Mesodermal cell (in vitro differentiated cells): ENCODE data around the gene JARID2.

Experiments used
- H3K27ac ChIP-seq: 2 replicates; pipeline ENCODE4 v1.7.0; 2013; ENCODE audit warnings: mild to moderate bottlenecking, low read depth, low read length, moderate library complexity; ENCODE audit not compliant: severe bottlenecking
- H3K36me3 ChIP-seq: 2 replicates; pipeline ENCODE4 v1.7.1; 2013; ENCODE audit warnings: mild to moderate bottlenecking, low read length, moderate library complexity; ENCODE audit not compliant: control insufficient read depth, insufficient read depth
- H3K4me1 ChIP-seq: one replicate; pipeline ENCODE4 v1.7.1; 2013; ENCODE audit warnings: mild to moderate bottlenecking, low read length; ENCODE audit not compliant: insufficient read depth, control insufficient read depth, poor library complexity, severe bottlenecking
- H3K4me3 ChIP-seq: 2 replicates; pipeline ENCODE4 v1.7.0; 2013; ENCODE audit warnings: low read length, control low read depth, mild to moderate bottlenecking; ENCODE audit not compliant: insufficient read depth, poor library complexity, severe bottlenecking; ENCODE audit errors: extremely low read depth
- H3K9me3 ChIP-seq: 2 replicates; pipeline ENCODE4 v1.7.1; 2013; ENCODE audit warnings: mild to moderate bottlenecking, low read length, moderate library complexity; ENCODE audit not compliant: control insufficient read depth
- WGBS, 2 experiments: methylation state at CpG; one replicate each; pipeline ENCODE4 v1.1.5; 2013; ENCODE audit warnings: missing lambda C conversion rate in 2 of 2; ENCODE audit not compliant: insufficient coverage in 2 of 2; 5-methylcytosine and 5-hydroxymethylcytosine counted together

Gene JARID2

DNA sequence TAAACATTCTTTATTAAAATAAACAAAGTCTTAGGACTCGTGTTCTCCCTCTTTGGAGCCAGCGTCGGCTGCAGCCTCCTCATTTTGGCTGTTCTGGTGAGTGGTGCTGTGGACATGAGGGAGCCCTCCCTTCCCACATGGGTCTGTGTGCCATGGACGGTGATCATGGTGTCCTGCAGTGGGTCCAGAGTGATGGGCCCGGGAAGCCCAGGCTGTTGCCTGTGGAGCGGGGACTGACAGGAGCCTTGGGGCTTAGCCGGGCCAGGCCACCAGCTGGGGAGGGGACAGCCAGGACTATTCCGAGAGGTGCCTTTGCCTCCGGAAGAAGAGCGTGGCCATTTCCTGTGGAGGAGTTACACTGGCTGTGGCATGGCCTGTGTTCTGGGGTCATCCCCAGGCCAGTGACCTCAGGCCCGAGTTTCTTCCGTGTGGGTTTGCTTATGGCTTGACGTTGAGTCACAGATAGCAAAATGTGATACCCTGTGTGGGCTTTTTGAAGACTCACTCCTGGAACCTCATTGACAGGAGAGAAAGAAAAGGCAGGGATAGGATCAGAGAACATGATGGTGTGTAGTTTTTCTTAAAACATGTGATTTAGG lies 263.6 kb downstream of the JARID2 start:
- Histone ChIP-seq H3K27ac (no peak overlapping the region), H3K4me1 (peaks cover 20% of the 10 kb centered on the region), H3K36me3 (peaks cover 69% of the 10 kb centered on the region), H3K4me3 (no peak overlapping the region), H3K9me3 (no peaks in the 10 kb centered on the region)
- 84 to 89% methylated on average over 7 to 10 of the region's 13 CpGs for WGBS, 2 experiments

DNA sequence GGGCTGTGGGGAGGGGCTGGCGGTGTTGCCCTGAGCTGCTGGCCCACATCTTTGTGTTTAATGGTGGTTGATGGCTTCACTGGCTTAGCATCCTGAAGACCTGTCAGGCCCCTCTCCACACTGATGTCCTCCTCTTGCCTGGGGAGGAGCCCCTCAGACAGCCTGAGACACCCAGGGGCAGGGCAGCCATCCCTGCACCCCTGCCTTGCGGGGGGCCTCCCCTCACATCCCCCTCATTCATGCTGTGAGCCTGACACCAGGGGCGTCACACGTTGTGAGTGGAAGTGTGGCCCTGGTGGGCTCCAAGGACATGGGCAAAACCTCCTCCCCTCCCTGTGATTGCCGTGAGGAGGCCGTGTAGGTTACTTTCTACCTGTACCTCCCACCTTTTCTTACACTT lies 264.3 kb downstream of the JARID2 start:
- H3K4me3 ChIP-seq: no peak overlapping the region
- no peaks in the 10 kb centered on the region for H3K9me3 ChIP-seq
- peaks cover 13% of the 10 kb centered on the region for H3K4me1 ChIP-seq
- 86% methylated on average over 4 of the region's 6 CpGs; no CpG with 5 or more reads in 1 of the 2 experiments for WGBS, 2 experiments
- peaks cover 74% of the 10 kb centered on the region for H3K36me3 ChIP-seq
- H3K27ac ChIP-seq: no peak overlapping the region

DNA sequence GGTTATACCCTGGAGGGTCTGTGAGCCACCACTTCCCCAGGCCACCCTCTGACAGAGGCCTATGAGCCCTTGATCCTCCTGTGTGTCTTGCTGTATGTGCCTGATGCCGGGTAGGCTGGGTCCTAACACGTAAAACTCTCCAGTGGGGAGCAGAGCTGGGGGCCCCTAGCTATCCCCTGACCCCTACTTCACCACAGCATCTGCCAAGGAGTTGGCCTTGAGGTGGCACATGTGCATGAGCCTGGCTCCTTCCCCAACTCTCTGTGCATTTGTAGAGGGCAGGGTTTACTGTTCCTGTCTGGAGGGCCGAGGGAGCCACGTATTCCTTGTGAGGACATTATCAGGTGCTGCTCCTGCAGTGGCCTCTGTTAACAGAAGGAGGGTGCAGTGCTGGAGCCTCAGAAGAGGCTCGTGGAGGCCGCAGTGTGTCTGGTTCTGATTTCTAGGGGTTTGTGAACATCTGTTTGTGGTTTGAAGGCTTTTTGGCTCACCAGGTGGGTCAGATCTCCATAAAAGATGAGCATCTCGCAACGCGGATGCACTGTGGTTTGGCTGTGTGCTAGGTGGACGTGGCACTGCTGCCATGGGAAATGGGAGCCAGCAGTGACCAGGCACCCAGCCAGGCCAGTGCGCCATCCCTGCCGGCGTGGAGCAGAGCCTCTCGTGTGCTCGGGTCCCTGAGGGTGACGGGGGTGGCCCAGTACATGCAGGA lies 264.8 kb downstream of the JARID2 start:
- Histone ChIP-seq H3K9me3 (no peaks in the 10 kb centered on the region), H3K4me3 (no peak overlapping the region), H3K27ac (no peak overlapping the region), H3K4me1 (peaks cover 13% of the 10 kb centered on the region), H3K36me3 (peaks cover 76% of the 10 kb centered on the region)
- 87 to 90% methylated on average over 15 to 16 of the region's 16 CpGs for WGBS, 2 experiments

DNA sequence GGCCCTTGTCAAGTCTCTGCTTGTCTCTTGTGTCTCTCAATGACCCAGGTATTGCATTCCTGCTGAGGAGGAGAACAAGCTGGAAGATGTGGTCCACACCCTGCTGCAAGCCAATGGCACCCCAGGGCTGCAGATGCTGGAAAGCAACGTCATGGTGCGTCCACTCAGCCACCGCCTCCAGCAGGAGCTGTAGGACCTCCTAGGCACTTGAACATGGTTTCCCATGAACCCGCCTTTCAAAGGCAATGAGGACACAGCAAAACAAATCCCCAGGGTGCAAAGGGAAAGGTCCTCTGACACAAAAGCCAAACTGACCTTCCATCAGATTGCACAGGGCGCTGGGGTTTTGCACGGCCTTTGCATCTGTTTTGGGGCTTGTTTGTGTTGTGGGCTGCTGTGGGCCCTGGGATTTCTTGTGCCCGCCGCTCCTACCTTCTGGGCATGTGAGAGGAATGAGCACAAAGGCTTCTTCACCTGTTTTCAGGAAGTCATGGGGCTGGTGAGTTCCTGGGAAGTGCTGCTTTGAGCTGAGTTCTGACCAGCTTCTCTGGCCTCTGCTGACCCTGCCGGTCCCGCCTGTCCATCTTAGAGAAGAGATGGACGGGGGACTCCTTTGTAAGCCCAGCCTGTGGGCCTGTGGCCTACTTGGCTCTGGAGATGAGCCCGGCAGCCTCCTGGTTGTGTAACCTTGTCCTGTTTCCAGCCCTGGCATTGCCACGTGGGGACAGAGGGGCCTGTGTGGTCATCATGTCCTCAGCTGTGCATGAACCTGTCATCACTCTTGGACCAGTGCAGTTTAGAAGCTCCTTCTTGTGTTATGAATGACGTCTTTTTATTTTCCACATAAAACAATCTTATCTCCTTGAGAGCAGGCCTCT lies 265.6 kb downstream of the JARID2 start:
- Histone ChIP-seq H3K36me3 (peaks cover 78% of the 10 kb centered on the region), H3K4me1 (peaks cover 13% of the 10 kb centered on the region), H3K4me3 (no peak overlapping the region), H3K27ac (no peak overlapping the region), H3K9me3 (no peaks in the 10 kb centered on the region)
- WGBS, 2 experiments: 95 to 99% methylated on average over 10 to 12 of the region's 14 CpGs

DNA sequence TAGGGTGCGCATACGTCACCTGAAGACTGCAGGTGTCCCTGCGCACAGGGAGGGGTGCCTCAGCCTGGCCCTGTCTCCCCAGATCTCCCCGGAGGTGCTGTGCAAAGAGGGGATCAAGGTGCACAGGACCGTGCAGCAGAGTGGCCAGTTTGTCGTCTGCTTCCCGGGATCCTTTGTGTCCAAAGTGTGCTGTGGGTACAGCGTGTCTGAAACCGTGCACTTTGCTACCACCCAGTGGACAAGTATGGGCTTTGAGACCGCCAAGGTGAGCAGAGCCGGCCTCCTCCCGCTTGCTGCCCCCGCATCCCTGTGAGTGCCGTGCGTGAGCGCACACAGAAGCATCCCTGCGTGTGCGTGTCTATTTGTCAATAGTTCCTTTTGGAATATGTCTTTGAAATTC lies 266.3 kb downstream of the JARID2 start:
- Histone ChIP-seq H3K36me3 (peaks cover 79% of the 10 kb centered on the region), H3K27ac (no peak overlapping the region), H3K4me1 (peaks cover 13% of the 10 kb centered on the region), H3K9me3 (no peaks in the 10 kb centered on the region), H3K4me3 (no peak overlapping the region)
- 92 to 95% methylated on average over 15 to 18 of the region's 18 CpGs for WGBS, 2 experiments

DNA sequence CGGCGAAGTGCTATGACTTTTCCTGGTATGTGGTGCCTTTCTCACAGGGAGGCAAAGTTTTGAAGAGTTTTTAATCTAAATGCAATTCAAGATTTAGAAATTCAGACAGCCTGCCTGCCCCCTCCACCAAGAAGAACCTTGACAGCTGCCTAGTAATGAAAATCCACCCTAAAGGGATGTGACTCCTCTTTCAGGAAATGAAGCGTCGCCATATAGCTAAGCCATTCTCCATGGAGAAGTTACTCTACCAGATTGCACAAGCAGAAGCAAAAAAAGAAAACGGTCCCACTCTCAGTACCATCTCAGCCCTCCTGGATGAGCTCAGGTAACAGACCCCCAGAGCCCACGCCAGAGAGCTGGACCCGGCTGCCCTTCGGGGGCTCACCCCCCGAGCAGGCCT lies 266.9 kb downstream of the JARID2 start:
- WGBS, 2 experiments: 88 to 93% methylated on average over 4 to 6 of the region's 9 CpGs
- Histone ChIP-seq H3K4me3 (no peak overlapping the region), H3K4me1 (peaks cover 13% of the 10 kb centered on the region), H3K9me3 (no peaks in the 10 kb centered on the region), H3K27ac (no peak overlapping the region), H3K36me3 (peaks cover 79% of the 10 kb centered on the region)

DNA sequence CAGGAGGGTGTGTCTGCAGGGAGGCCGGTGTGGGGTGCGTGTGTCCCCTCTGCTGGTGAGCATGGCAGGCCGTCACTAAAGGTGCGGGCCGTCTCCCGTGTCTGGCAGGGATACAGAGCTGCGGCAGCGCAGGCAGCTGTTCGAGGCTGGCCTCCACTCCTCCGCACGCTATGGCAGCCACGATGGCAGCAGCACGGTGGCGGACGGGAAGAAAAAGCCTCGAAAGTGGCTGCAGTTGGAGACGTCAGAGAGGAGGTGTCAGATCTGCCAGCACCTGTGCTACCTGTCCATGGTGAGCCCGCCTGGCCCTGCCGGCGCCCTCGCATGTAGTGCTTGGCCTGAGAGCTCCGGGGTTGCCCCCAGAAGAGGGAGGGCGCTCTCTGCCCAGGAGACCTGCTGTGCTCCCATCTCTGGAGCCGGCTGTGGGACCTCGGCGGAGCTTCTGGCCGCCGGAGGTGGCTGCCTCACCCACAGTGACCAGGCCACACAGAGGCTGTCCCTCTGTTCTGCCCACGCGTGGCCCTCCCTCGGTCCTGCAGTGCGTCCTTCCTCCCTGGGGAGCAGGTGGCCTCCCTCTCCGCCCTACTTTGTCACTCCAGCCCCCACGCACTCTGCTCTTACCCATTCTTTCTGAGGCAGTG lies 267.4 kb downstream of the JARID2 start:
- 92 to 93% methylated on average over 33 of the region's 34 CpGs for WGBS, 2 experiments
- peaks cover 13% of the 10 kb centered on the region for H3K4me1 ChIP-seq
- peaks cover 78% of the 10 kb centered on the region for H3K36me3 ChIP-seq
- no peaks in the 10 kb centered on the region for H3K9me3 ChIP-seq
- no peak overlapping the region for H3K27ac ChIP-seq
- no peak overlapping the region for H3K4me3 ChIP-seq

DNA sequence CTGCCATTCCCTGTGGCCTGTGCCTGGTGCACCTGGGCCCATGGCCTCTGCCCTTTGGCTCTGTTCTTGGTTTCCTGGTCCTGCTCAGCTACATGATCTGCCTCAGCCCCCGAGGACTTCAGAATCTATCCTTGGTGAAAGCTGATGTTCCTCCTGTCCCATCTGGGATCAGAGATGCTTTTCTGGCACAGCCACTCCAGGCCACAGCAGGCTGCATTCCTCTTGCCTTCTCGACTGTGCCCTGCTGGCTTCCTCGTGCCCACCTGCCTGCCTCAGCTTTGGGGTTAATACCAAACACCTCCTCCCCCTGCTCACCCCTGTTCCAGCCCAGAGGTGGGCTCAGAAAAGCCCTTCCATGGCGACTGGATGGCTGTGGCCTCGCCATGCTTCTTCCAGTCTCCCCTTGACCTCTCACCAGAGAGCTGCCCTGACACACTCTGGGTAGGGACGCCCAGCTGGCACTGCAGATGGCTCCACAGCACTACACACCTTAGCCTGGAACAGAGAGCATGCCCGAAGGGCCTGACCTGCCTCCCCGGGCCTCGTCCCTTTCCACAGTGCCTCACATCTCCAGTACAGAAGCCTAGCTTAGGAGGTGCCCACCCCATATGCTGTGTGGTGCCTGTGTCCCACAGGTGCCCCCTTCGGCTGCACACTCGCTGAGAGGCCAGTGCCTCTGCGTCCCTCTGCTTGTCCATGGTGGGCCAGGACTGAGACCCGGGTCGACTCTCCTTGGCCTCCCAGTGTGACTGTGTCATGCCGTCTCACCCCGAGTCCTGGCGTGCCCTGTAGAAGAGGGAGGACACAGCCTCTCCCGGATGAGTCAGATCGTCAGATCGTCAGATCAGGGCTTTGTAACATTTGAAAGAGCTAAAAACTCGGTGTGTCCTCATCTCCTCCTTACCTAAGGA lies 268.2 kb downstream of the JARID2 start:
- no peak overlapping the region for H3K4me3 ChIP-seq
- H3K36me3 ChIP-seq: peaks cover 83% of the 10 kb centered on the region
- H3K27ac ChIP-seq: no peak overlapping the region
- WGBS, 2 experiments: 92 to 98% methylated on average over 17 to 20 of the region's 21 CpGs
- H3K4me1 ChIP-seq: peaks cover 9% of the 10 kb centered on the region
- H3K9me3 ChIP-seq: no peaks in the 10 kb centered on the region

DNA sequence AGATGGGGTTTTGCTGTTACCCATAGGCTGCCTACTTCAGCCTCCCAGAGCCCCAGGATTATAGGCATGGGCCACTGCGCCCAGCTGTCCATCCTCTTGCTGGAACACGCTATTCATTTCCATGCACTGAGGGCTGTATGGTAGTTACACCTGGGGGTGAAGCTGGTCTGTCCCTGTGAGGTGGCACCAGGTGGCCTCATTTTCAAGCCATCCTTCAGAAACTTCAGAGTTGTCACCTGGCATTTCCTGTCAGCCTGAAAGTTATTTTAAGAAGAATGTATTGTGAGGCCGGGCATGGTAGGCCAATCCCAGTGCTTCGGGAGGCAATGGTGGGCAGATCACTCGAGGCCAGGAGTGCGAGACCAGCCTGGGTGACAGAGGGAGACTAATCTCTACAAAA lies 269.4 kb downstream of the JARID2 start:
- peaks cover 3% of the 10 kb centered on the region for H3K4me1 ChIP-seq
- no peak overlapping the region for H3K27ac ChIP-seq
- H3K36me3 ChIP-seq: peaks cover 93% of the 10 kb centered on the region
- 90 to 100% methylated on average over 1 to 2 of the region's 6 CpGs for WGBS, 2 experiments
- no peaks in the 10 kb centered on the region for H3K9me3 ChIP-seq
- no peak overlapping the region for H3K4me3 ChIP-seq
